GM12891 (cell line): Measurements from ENCODE around the gene PCED1B.

Experiments used
- DNase-seq: peaks from one replicate; pipeline ENCODE4 v3.0.0; 2011; ENCODE audit warnings: low spot score; ENCODE audit not compliant: insufficient read length
- FAIRE-seq: peaks from 2 replicates; lab custom pipeline; 2011; peaks lifted over from hg19 to GRCh38; lab: Jason Lieb, UNC
- PAX5 ChIP-seq: IDR thresholded peaks from 2 replicates; pipeline ENCODE4 v1.6.1; 2011; ENCODE audit warnings: low read length, moderate library complexity, mild to moderate bottlenecking; ENCODE audit not compliant: insufficient read depth, severe bottlenecking
- POLR2A ChIP-seq: IDR thresholded peaks from 2 replicates; pipeline ENCODE4 v1.6.1; 2011; ENCODE audit warnings: low read depth, low read length, control low read depth
- POLR2AphosphoS5 ChIP-seq: IDR thresholded peaks from 2 replicates; pipeline ENCODE4 v1.6.1; 2011; ENCODE audit warnings: low read depth, low read length, control low read depth
- POU2F2 ChIP-seq: IDR thresholded peaks from 2 replicates; pipeline ENCODE4 v1.6.1; 2011; ENCODE audit warnings: low read depth, mild to moderate bottlenecking, control low read depth, low read length, moderate library complexity
- SPI1 ChIP-seq: IDR thresholded peaks from 2 replicates; pipeline ENCODE4 v1.6.1; 2011; ENCODE audit warnings: low read depth, low read length, control low read depth
- TAF1 ChIP-seq: IDR thresholded peaks from 2 replicates; pipeline ENCODE4 v1.6.1; 2011; ENCODE audit warnings: low read depth, low read length, control low read depth

The PCED1B gene

GRCh38 chr12:47077206-47078085 is 2.0 kb upstream of the PCED1B start:
- FAIRE-seq = no peak

GRCh38 chr12:47078086-47078395 is 1.4 kb upstream of the PCED1B start:
- FAIRE-seq (no peak), DNase-seq (no peak)
- TF ChIP-seq POLR2A = no peak
- no peak for TF ChIP-seq TAF1
- TF ChIP-seq SPI1 = no peak

More at GRCh38 chr12:47077206-47078085, 2.0 kb upstream of the PCED1B start:
- TF ChIP-seq TAF1 (no peak), POLR2AphosphoS5 (no peak), SPI1 (no peak), POU2F2 (no peak), PAX5 (no peak), POLR2A (no peak)
- DNase-seq = no peak

GRCh38 chr12:47078733-47079467 is 521 bp upstream of the PCED1B start:
- TF ChIP-seq POLR2A (no peak), TAF1 (no peak), PAX5 (no peak), POU2F2 (no peak), POLR2AphosphoS5 (no peak), SPI1 (no peak)
- no peak for DNase-seq
- no peak for FAIRE-seq

- no peak for FAIRE-seq
- no peak for DNase-seq
- TF ChIP-seq PAX5 (no peak), POU2F2 (no peak), POLR2A (no peak), TAF1 (no peak), POLR2AphosphoS5 (no peak), SPI1 (no peak)
Measured at GRCh38 chr12:47079981-47080724, 732 bp downstream of the PCED1B start.

GRCh38 chr12:47080725-47081502 is 1.5 kb downstream of the PCED1B start:
- no peak for DNase-seq
- no peak for FAIRE-seq
- no peak for TF ChIP-seq TAF1
- no peak for TF ChIP-seq POLR2AphosphoS5
- no peak for TF ChIP-seq PAX5
- TF ChIP-seq POU2F2 = no peak
- TF ChIP-seq POLR2A = no peak
- TF ChIP-seq SPI1 = no peak

- FAIRE-seq (no peak), DNase-seq (no peak)
- no peak for TF ChIP-seq POLR2A
- TF ChIP-seq POU2F2 = no peak
- no peak for TF ChIP-seq POLR2AphosphoS5
- no peak for TF ChIP-seq PAX5
- TF ChIP-seq TAF1 = no peak
- TF ChIP-seq SPI1 = no peak
Measured at GRCh38 chr12:47082283-47082682, 2.9 kb downstream of the PCED1B start.

GRCh38 chr12:47082796-47083621 is 3.6 kb downstream of the PCED1B start:
- DNase-seq = no peak

GRCh38 chr12:47084172-47084571 is 4.8 kb downstream of the PCED1B start:
- TF ChIP-seq POLR2A (no peak), POLR2AphosphoS5 (no peak), POU2F2 (no peak), SPI1 (no peak), PAX5 (no peak), TAF1 (no peak)
- FAIRE-seq = no peak
- DNase-seq = no peak

More at GRCh38 chr12:47082796-47083621, 3.6 kb downstream of the PCED1B start:
- TF ChIP-seq TAF1 (no peak), POLR2A (no peak), POU2F2 (no peak), PAX5 (no peak), SPI1 (no peak)
- no peak for FAIRE-seq
